HG02840 (cell line): ENCODE measurements around the gene POLR2B.

Experiments
- ATAC-seq: cut with Tn5 transposase; IDR thresholded peaks from one replicate; pipeline ENCODE4 v1.9.1; 2021; ENCODE audit warnings: mild to moderate bottlenecking, moderate library complexity, moderate number of reproducible peaks; ENCODE audit not compliant: unreplicated experiment, low FRiP score

The POLR2B gene

GRCh38 chr4:57077550-57078343, 99.1 kb downstream of the POLR2B start:
- no peak for ATAC-seq

GRCh38 chr4:57078685-57079521, 100.2 kb downstream of the POLR2B start:
- no peak for ATAC-seq
